Anterior cingulate cortex (tissue), 58 donors: ENCODE results near the gene PUS3.
A peak's percentile ranks its signal among the peaks of the same experiment; 100 is the strongest.
"Not testable (repeated sequence)": the region's sequence is repeated elsewhere in the genome, so short reads cannot be mapped to it uniquely, and the experiment has no call there.

Source experiments
- DNase-seq, 58 donors: peaks; one replicate each; lab custom pipeline; 2025; lab: John Stamatoyannopoulos, UW

Gene PUS3

GRCh38 chr11:125873881-125874555, 29.0 kb downstream of the PUS3 start:
- DNase-seq = no peak

- DNase-seq = no peak
These were observed 30.9 kb downstream of the PUS3 start for GRCh38 chr11:125872138-125872491.

- DNase-seq = peak in 5 of 58 donors; percentile 3 to 13 (median 6)
These were observed 31.4 kb downstream of the PUS3 start for GRCh38 chr11:125871391-125872137.

- DNase-seq = no peak
These were observed 33.5 kb downstream of the PUS3 start for GRCh38 chr11:125869521-125869920.

GRCh38 chr11:125865354-125865753, 37.7 kb downstream of the PUS3 start:
- not testable (repeated sequence) for DNase-seq

- DNase-seq = not testable (repeated sequence)
These were observed 40.2 kb downstream of the PUS3 start for GRCh38 chr11:125862786-125863185.

GRCh38 chr11:125857670-125858069, 45.3 kb downstream of the PUS3 start:
- DNase-seq = not testable (repeated sequence)

GRCh38 chr11:125846188-125846587, 56.8 kb downstream of the PUS3 start:
- DNase-seq = no peak
